ENCODE data around the gene RNF212.

DNA sequence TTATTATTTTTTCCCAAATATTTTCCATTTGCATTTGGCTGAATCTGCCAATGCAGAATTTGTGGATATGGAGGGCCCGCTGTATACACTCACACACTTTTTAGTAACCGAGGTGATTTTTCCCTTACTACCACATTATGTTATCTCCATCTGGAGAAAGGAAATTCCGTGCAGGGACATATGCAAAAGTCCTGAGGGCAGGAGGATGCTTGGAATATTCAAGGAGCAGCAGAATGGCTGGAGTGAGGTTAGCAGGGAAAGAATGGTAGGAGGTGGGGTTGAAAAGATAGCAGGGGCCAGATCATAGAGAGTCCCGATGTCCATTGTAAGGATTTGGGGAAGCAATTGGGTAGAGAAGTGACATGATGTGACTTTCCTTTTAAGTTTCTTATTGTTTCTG lies 11.5 kb upstream of the RNF212 start:
- TF ChIP-seq POLR2AphosphoS5 (IDR thresholded peaks at IDR 0.05; ENCODE audit: low read depth, low read length) (no peak), TAF1 (IDR thresholded peaks at IDR 0.05; ENCODE audit: borderline replicate concordance, insufficient read depth, low read length) (no peak), SIN3A (IDR thresholded peaks at IDR 0.05; ENCODE audit: borderline replicate concordance, insufficient read depth, low read length) (no peak)
- TF ChIP-seq, protein P1, sequence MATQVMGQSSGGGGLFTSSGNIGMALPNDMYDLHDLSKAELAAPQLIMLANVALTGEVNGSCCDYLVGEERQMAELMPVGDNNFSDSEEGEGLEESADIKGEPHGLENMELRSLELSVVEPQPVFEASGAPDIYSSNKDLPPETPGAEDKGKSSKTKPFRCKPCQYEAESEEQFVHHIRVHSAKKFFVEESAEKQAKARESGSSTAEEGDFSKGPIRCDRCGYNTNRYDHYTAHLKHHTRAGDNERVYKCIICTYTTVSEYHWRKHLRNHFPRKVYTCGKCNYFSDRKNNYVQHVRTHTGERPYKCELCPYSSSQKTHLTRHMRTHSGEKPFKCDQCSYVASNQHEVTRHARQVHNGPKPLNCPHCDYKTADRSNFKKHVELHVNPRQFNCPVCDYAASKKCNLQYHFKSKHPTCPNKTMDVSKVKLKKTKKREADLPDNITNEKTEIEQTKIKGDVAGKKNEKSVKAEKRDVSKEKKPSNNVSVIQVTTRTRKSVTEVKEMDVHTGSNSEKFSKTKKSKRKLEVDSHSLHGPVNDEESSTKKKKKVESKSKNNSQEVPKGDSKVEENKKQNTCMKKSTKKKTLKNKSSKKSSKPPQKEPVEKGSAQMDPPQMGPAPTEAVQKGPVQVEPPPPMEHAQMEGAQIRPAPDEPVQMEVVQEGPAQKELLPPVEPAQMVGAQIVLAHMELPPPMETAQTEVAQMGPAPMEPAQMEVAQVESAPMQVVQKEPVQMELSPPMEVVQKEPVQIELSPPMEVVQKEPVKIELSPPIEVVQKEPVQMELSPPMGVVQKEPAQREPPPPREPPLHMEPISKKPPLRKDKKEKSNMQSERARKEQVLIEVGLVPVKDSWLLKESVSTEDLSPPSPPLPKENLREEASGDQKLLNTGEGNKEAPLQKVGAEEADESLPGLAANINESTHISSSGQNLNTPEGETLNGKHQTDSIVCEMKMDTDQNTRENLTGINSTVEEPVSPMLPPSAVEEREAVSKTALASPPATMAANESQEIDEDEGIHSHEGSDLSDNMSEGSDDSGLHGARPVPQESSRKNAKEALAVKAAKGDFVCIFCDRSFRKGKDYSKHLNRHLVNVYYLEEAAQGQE (IDR thresholded peaks at IDR 0.05; ENCODE audit: insufficient read depth in 1 of 2, low read depth in 2 of 2, low read length in 2 of 2), result no peak
